H1 (cell line): ENCODE results near the gene JOSD2. TPM values are rescaled to one million over a fixed set of nuclear protein-coding genes. Genes with fewer than 3 reads are reported as not detected.

Source experiments
- CTCF ChIA-PET: fragments of 300-600 bp; sonication (Branson Sonifier 250); formaldehyde crosslinking; loops from one replicate; lab custom pipeline; 2021; ENCODE audit not compliant: partially characterized antibody; lab: Charles Lee
- POLR2A ChIA-PET: fragments of 300-600 bp; sonication (Branson Sonifier 250); formaldehyde crosslinking; loops from one replicate; lab custom pipeline; 2021; ENCODE audit warnings: inconsistent platforms; ENCODE audit not compliant: partially characterized antibody; lab: Charles Lee
- DNase-seq, 2 experiments: peaks; one replicate each; pipeline versions ENCODE4 v3.0.0 to v3.0.0-alpha.2; 2010 to 2022; ENCODE audit warnings: low spot score in 2 of 2, low read depth in 1 of 2, mixed read lengths in 1 of 2
- FAIRE-seq: peaks from 2 replicates; lab custom pipeline; 2011; peaks lifted over from hg19 to GRCh38; lab: Jason Lieb, UNC
- H2AFZ ChIP-seq: 2 replicates; pipeline ENCODE4 v1.8.1; 2012; ENCODE audit warnings: low read length, inconsistent platforms
- H2AK5ac ChIP-seq: 2 replicates; pipeline ENCODE4 v1.6.1; 2013; ENCODE audit warnings: low read depth, low read length
- H2BK120ac ChIP-seq: replicated peaks from 2 replicates; pipeline ENCODE3; 2013; ENCODE audit warnings: low read depth, low read length, inconsistent platforms
- H2BK12ac ChIP-seq: 2 replicates; pipeline ENCODE4 v1.6.1; 2013; ENCODE audit warnings: low read depth, low read length
- H2BK15ac ChIP-seq: 2 replicates; pipeline ENCODE4 v1.6.1; 2013; ENCODE audit warnings: low read length
- H2BK20ac ChIP-seq: 2 replicates; pipeline ENCODE4 v1.6.1; 2013; ENCODE audit warnings: low read length
- H2BK5ac ChIP-seq: 2 replicates; pipeline ENCODE4 v1.6.1; 2013; ENCODE audit warnings: low read depth, low read length
- H3K14ac ChIP-seq: 2 replicates; pipeline ENCODE4 v1.6.1; 2013; ENCODE audit warnings: inconsistent platforms; ENCODE audit not compliant: insufficient read length
- H3K18ac ChIP-seq: 2 replicates; pipeline ENCODE4 v1.6.1; 2013; ENCODE audit warnings: low read length; ENCODE audit errors: extremely low read depth
- H3K23ac ChIP-seq: 2 replicates; pipeline ENCODE4 v1.6.1; 2013; ENCODE audit warnings: inconsistent platforms; ENCODE audit not compliant: insufficient read length
- H3K23me2 ChIP-seq: 2 replicates; pipeline ENCODE4 v1.6.1; 2013; ENCODE audit warnings: low read depth, low read length
- H3K27ac ChIP-seq: 2 replicates; pipeline ENCODE4 v1.6.1; 2011; ENCODE audit warnings: low read depth, low read length, inconsistent platforms
- H3K27me3 ChIP-seq, 4 experiments: replicated peaks in 1 of 4; 1 replicate in 1 of 4; 2 replicates in 3 of 4; pipeline versions ENCODE4 v1.6.1 to v1.8.1; 2011 to 2013; ENCODE audit warnings: low read length in 3 of 4, mild to moderate bottlenecking in 3 of 4, inconsistent platforms in 2 of 4, mixed read lengths in 2 of 4, moderate library complexity in 1 of 4; ENCODE audit not compliant: control insufficient read depth in 3 of 4, insufficient read depth in 3 of 4; ENCODE audit errors: extremely low read depth in 1 of 4
- H3K36me3 ChIP-seq, 4 experiments: 2 replicates each; pipeline versions ENCODE4 v1.6.1 to v1.8.1; 2011 to 2013; ENCODE audit warnings: mild to moderate bottlenecking in 4 of 4, low read length in 3 of 4, moderate library complexity in 2 of 4, control low read depth in 1 of 4, inconsistent platforms in 1 of 4; ENCODE audit not compliant: insufficient read depth in 4 of 4, control insufficient read depth in 2 of 4
- H3K4ac ChIP-seq: replicated peaks from 2 replicates; pipeline ENCODE3; 2013; ENCODE audit warnings: low read length, low read depth, mixed read lengths, inconsistent platforms; ENCODE audit not compliant: insufficient read length
- H3K4me1 ChIP-seq, 4 experiments: replicated peaks in 1 of 4; 1 replicate in 1 of 4; 2 replicates in 3 of 4; pipeline versions ENCODE4 v1.6.1 to v1.8.1; 2011 to 2013; ENCODE audit warnings: low read length in 3 of 4, inconsistent platforms in 2 of 4, mixed read lengths in 1 of 4; ENCODE audit not compliant: insufficient read depth in 4 of 4, control insufficient read depth in 3 of 4
- H3K4me2 ChIP-seq, 2 experiments: 2 replicates each; pipeline versions ENCODE4 v1.6.1 to v1.8.1; 2011 to 2013; ENCODE audit warnings: low read depth in 2 of 2, low read length in 2 of 2, control low read depth in 1 of 2, inconsistent platforms in 1 of 2, mild to moderate bottlenecking in 1 of 2; ENCODE audit not compliant: insufficient read depth in 1 of 2
- H3K4me3 ChIP-seq, 4 experiments: fragments of 200-600, 300-600 bp in 1 of 4; sonication (generic), shearing (Covaris generic), sonication (Bioruptor Twin) in 1 of 4; 2 replicates each; pipeline versions ENCODE4 v1.5.1 to v1.8.1; 2011 to 2016; ENCODE audit warnings: low read length in 4 of 4, low read depth in 3 of 4, control low read depth in 2 of 4, inconsistent platforms in 2 of 4, mild to moderate bottlenecking in 2 of 4, mixed read lengths in 1 of 4, moderate library complexity in 1 of 4; ENCODE audit not compliant: insufficient read depth in 2 of 4; ENCODE audit errors: extremely low read depth in 1 of 4
- H3K56ac ChIP-seq: replicated peaks from 2 replicates; pipeline ENCODE3; 2013; ENCODE audit warnings: low read depth, mild to moderate bottlenecking, mixed read lengths, low read length, inconsistent platforms; ENCODE audit not compliant: insufficient read length
- H3K79me1 ChIP-seq: 2 replicates; pipeline ENCODE4 v1.6.1; 2013; ENCODE audit warnings: low read depth, low read length, control low read depth
- H3K79me2 ChIP-seq, 2 experiments: 2 replicates each; pipeline versions ENCODE4 v1.6.1 to v1.8.1; 2012 to 2013; ENCODE audit warnings: low read length in 2 of 2, mild to moderate bottlenecking in 2 of 2, inconsistent platforms in 1 of 2; ENCODE audit not compliant: insufficient read depth in 2 of 2, control insufficient read depth in 1 of 2
- H3K9ac ChIP-seq, 4 experiments: replicated peaks in 1 of 4; 1 replicate in 1 of 4; 2 replicates in 3 of 4; pipeline versions ENCODE4 v1.6.1 to v1.8.1; 2011 to 2013; ENCODE audit warnings: low read depth in 3 of 4, low read length in 3 of 4, control low read depth in 2 of 4, mild to moderate bottlenecking in 2 of 4, moderate library complexity in 2 of 4, inconsistent platforms in 1 of 4; ENCODE audit errors: extremely low read depth in 1 of 4
- H3K9me3 ChIP-seq, 2 experiments: 2 replicates each; pipeline versions ENCODE4 v1.6.1 to v1.8.1; 2012 to 2013; ENCODE audit warnings: mild to moderate bottlenecking in 2 of 2, moderate library complexity in 2 of 2, control low read depth in 1 of 2, inconsistent platforms in 1 of 2, low read depth in 1 of 2, low read length in 1 of 2, mixed read lengths in 1 of 2; ENCODE audit not compliant: insufficient read depth in 2 of 2
- H4K20me1 ChIP-seq, 2 experiments: replicated peaks in 1 of 2; 2 replicates each; pipeline versions ENCODE3 to v1.8.1; 2011 to 2013; ENCODE audit warnings: inconsistent platforms in 2 of 2, low read length in 2 of 2, mild to moderate bottlenecking in 1 of 2; ENCODE audit not compliant: insufficient read depth in 2 of 2, control insufficient read depth in 1 of 2
- H4K5ac ChIP-seq: 2 replicates; pipeline ENCODE4 v1.6.1; 2013; ENCODE audit warnings: low read length, low read depth, mixed read lengths, inconsistent platforms; ENCODE audit not compliant: insufficient read length
- H4K8ac ChIP-seq: 2 replicates; pipeline ENCODE4 v1.8.0; 2013; ENCODE audit warnings: mild to moderate bottlenecking, moderate library complexity, low read length, inconsistent platforms; ENCODE audit not compliant: insufficient read depth; ENCODE audit errors: extremely low read depth
- H4K91ac ChIP-seq: replicated peaks from 2 replicates; pipeline ENCODE3; 2013; ENCODE audit warnings: low read length, mixed read lengths, inconsistent platforms; ENCODE audit not compliant: insufficient read length
- CBX5 ChIP-seq: fragments of 300-800, 300-1000 bp; sonication (generic); IDR thresholded peaks from 2 replicates; pipeline ENCODE4 v1.7.1; 2016; ENCODE audit warnings: antibody characterized with exemption, low read length, low read depth
- CEBPB ChIP-seq: IDR thresholded peaks from 2 replicates; pipeline ENCODE4 v1.6.1; 2012; ENCODE audit warnings: low read depth, low read length
- GTF2F1 ChIP-seq: IDR thresholded peaks from 2 replicates; pipeline ENCODE4 v1.6.1; 2012; ENCODE audit warnings: low read depth, low read length, improper control_type of control experiment, borderline replicate concordance
- HDAC2 ChIP-seq, 2 experiments: fragments of 300-600 bp in 1 of 2; sonication (generic) in 1 of 2; IDR thresholded peaks; 2 replicates each; pipeline ENCODE4 v1.6.1; 2011 to 2012; ENCODE audit warnings: low read depth in 2 of 2, low read length in 2 of 2, mild to moderate bottlenecking in 2 of 2, moderate library complexity in 2 of 2, borderline replicate concordance in 1 of 2, inconsistent platforms in 1 of 2
- KDM1A ChIP-seq: fragments of 200-600, 300-600 bp; sonication (generic); IDR thresholded peaks from 2 replicates; pipeline ENCODE4 v1.7.1; 2016; ENCODE audit warnings: mild to moderate bottlenecking, low read length, borderline replicate concordance
- NRF1 ChIP-seq: IDR thresholded peaks from 2 replicates; pipeline ENCODE4 v1.6.1; 2011; ENCODE audit warnings: mild to moderate bottlenecking, low read depth, low read length, improper control_type of control experiment
- RFX5 ChIP-seq: IDR thresholded peaks from 2 replicates; pipeline ENCODE4 v1.6.1; 2011; ENCODE audit warnings: low read depth, low read length, improper control_type of control experiment, borderline replicate concordance
- RXRA ChIP-seq: IDR thresholded peaks from 2 replicates; pipeline ENCODE4 v1.6.1; 2011; ENCODE audit warnings: low read depth, mild to moderate bottlenecking, low read length, moderate library complexity; ENCODE audit not compliant: insufficient read depth
- SIRT6 ChIP-seq: IDR thresholded peaks from one replicate; pipeline ENCODE4 v1.7.1; 2012; ENCODE audit warnings: low read length, inconsistent platforms
- SRF ChIP-seq: IDR thresholded peaks from 2 replicates; pipeline ENCODE4 v1.6.1; 2011; ENCODE audit warnings: mild to moderate bottlenecking, low read depth, low read length, moderate library complexity
- YY1 ChIP-seq: IDR thresholded peaks from 2 replicates; pipeline ENCODE4 v1.6.1; 2011; ENCODE audit warnings: low read depth, mild to moderate bottlenecking, low read length
- WGBS, 2 experiments: shearing (Covaris generic) in 1 of 2; methylation state at CpG; one replicate each; pipeline versions ENCODE4 v1.1.6 to v1.1.7; 2013 to 2015; ENCODE audit warnings: low lambda C conversion rate in 2 of 2, mixed read lengths in 2 of 2, inconsistent platforms in 1 of 2, low coverage in 1 of 2, missing lambda C conversion rate in 1 of 2; ENCODE audit not compliant: insufficient replicate concordance in 2 of 2, insufficient coverage in 1 of 2, insufficient read length in 1 of 2; ENCODE audit errors: extremely low coverage in 1 of 2, missing lambda C conversion rate in 1 of 2; 5-methylcytosine and 5-hydroxymethylcytosine counted together
- polyA plus RNA-seq, 7 experiments: library from polyadenylated mRNA; depleted of rRNA in 3 of 7; stranded (reverse) in 5 of 7; unstranded in 2 of 7; fragments of >200 nt in 5 of 7; fragments of 200-250 nt in 2 of 7; gene quantifications; 1 replicate in 5 of 7; 2 replicates in 1 of 7; 4 replicates in 1 of 7; pipeline versions ENCODE4 v1.2.1 to v1.2.3, GENCODE V29; 2011 to 2013; ENCODE audit warnings: missing spikeins in 2 of 7, mixed read lengths in 2 of 7
- total RNA-seq: library from RNA; stranded (reverse); fragmentation: NEBNext Ultra II Directional; extraction: Animal tissue kit (Norgen Biotek cat#: 25700); gene quantifications from 2 replicates; pipeline ENCODE4 v1.2.1, GENCODE V29; 2021
- TF ChIP-seq, protein P1 (sequence below): IDR thresholded peaks from 2 replicates; pipeline ENCODE4 v1.6.1; 2012; ENCODE audit warnings: inconsistent platforms

JOSD2 gene
- total and polyA plus RNA-seq, 2 of the 8 experiments (the other 6 are each of a cell fraction or from before 2014, with no cell fraction given) = 1.9 to 6.6 TPM

DNA sequence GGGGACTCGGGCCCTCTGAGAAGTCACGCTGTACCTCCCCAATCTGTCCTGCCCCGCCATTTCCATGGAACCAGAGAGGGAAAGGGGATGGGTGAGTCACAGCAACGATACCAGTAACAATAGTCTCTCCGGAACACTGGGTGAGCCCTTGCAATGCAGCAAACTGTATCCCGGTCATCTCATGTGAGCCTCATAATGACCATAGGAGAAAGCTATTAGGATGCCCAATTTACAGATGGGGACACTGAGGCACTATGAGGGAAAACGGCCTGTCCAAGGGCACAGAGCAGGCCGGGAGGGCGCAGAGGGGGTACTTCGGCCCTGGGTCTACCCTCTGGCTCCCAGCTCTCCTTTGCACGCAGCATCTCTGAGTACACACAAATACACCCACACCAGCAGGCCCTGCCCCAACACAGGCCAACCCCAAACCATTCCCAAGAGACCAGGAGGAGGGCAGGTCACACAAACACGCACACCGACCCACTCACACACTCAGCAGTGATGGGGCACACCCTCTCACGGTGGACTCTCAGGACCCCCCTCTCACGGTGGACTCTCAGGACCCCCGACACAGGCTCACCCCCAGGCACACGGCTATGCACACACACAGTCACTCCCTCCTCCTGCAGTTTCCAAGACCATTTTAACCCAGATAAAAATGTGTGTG is 39.1 kb upstream of the JOSD2 start:
- no peak overlapping the region for H3K4me3 ChIP-seq
- no peak overlapping the region for H2AFZ ChIP-seq
- H3K9me3 ChIP-seq = no peaks in the 10 kb centered on the region
- H3K79me2 ChIP-seq = no peaks in the 10 kb centered on the region; a peak in 1 of 4 replicates
- FAIRE-seq (no peak), DNase-seq (no peak)
- no peak overlapping the region; the same call in 1 of the 2 replicates for H3K18ac ChIP-seq
- peak overlapping the region; percentile 72; the same call in 1 of the 2 replicates for H2BK12ac ChIP-seq
- H3K4me1 ChIP-seq = peaks cover 0 to 18% (median 3%) of the 10 kb centered on the region in 4 experiments; a peak in 6 of 7 replicates
- no peak overlapping the region for H2BK20ac ChIP-seq
- ChIA-PET CTCF (interaction anchor here (0.9 to 1.6 kb wide), 6 partner anchors 9 to 167 kb away, joined by 3 to 13 read pairs (median 3); no protein-coding TSS in a partner anchor), POLR2A (interaction anchor here (0.7 to 1.4 kb wide), 4 partner anchors 12 to 845 kb away, joined by 3 to 4 read pairs (median 3); no protein-coding TSS in a partner anchor)
- no peak overlapping the region for H3K4ac ChIP-seq
- peaks cover 9% of the 10 kb centered on the region for H3K23me2 ChIP-seq
- H4K8ac ChIP-seq = no peak overlapping the region
- H4K5ac ChIP-seq = no peak overlapping the region
- no peak overlapping the region for H3K23ac ChIP-seq
- no peak overlapping the region for H3K14ac ChIP-seq
- H3K36me3 ChIP-seq = no peaks in the 10 kb centered on the region
- no peak overlapping the region for H3K27ac ChIP-seq
- WGBS, 2 experiments = 84% methylated on average over 17 of the region's 17 CpGs; no CpG with 5 or more reads in 1 of the 2 experiments
- H3K9ac ChIP-seq = no peak overlapping the region
- peaks cover 3 to 17% of the 10 kb centered on the region in 2 experiments for H4K20me1 ChIP-seq
- no peak overlapping the region for H4K91ac ChIP-seq
- peaks cover 0 to 37% (median 20%) of the 10 kb centered on the region in 4 experiments; a peak in 6 of 7 replicates for H3K27me3 ChIP-seq
- H3K56ac ChIP-seq = no peak overlapping the region
- H3K4me2 ChIP-seq = peak overlapping the region; percentile 74 to 94; a peak in 2 of 4 replicates
- H2BK120ac ChIP-seq = no peak overlapping the region
- 0 out of 2 replicates have a peak overlapping the region, but pooled peaks have one; percentile 44 for H2AK5ac ChIP-seq
- H2BK15ac ChIP-seq = no peak overlapping the region
- no peaks in the 10 kb centered on the region for H3K79me1 ChIP-seq
- no peak overlapping the region; the same call in 1 of the 2 replicates for H2BK5ac ChIP-seq
- TF ChIP-seq NRF1 (no peak), SRF (no peak), RXRA (no peak), CBX5 (no peak), GTF2F1 (no peak), KDM1A (no peak), HDAC2 (IDR thresholded peaks at IDR 0.05; ENCODE audit: borderline replicate concordance in 1 of 2, low read depth in 2 of 2, low read length in 2 of 2) (no peak), CEBPB (no peak), YY1 (no peak), SIRT6 (no peak), RFX5 (no peak)
- TF ChIP-seq, protein P1, sequence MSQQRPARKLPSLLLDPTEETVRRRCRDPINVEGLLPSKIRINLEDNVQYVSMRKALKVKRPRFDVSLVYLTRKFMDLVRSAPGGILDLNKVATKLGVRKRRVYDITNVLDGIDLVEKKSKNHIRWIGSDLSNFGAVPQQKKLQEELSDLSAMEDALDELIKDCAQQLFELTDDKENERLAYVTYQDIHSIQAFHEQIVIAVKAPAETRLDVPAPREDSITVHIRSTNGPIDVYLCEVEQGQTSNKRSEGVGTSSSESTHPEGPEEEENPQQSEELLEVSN = no peak
